Measurements from ENCODE around the gene TMEM225B.

DNA sequence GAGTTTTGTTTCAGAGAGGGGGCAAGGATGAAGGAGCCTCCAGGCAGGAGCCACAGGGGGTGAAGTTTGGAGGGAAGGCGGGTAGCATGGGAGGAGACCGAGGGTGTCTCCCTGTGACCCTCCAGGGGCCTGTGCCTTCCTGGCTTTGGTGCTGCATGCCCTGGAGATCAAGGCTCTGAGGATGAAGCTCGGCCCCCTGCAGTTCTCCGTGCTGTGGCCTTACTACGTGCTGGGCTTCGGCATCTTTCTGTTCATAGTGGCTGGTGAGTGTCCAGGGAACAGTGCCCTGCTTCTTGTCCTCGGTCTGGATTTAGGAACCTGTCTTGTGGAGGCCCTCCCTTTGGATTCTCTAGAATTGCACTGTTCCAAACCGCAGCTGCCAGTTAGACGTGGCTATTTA lies 9.5 kb downstream of the TMEM225B start:
- TF ChIP-seq CTCF (IDR thresholded peaks at IDR 0.05) (no peak), POLR2A (IDR thresholded peaks at IDR 0.05) (no peak)

All from uterus (tissue), 2 donors.